Measurements from ENCODE around the gene PARP4.
"Not testable (repeated sequence)": the region's sequence is repeated elsewhere in the genome, so short reads cannot be mapped to it uniquely, and the experiment has no call there.

GRCh38 chr13:24390795-24391194, 121.8 kb downstream of the PARP4 start:
- TF ChIP-seq CTCF (IDR thresholded peaks at IDR 0.05; ENCODE audit: poor library complexity, severe bottlenecking); TAF1 (IDR thresholded peaks at IDR 0.05; ENCODE audit: low read depth); EP300 (conservative IDR thresholded peaks at IDR 0.05; ENCODE audit: poor library complexity, severe bottlenecking); RAD21 (conservative IDR thresholded peaks at IDR 0.05); EZH2 (IDR thresholded peaks at IDR 0.05; ENCODE audit: borderline replicate concordance, insufficient read depth, low read length, poor library complexity, severe bottlenecking); REST (IDR thresholded peaks at IDR 0.05; ENCODE audit: borderline replicate concordance): not testable (repeated sequence)

All from neural cell (in vitro differentiated cells).